Endodermal cell (in vitro differentiated cells): Measurements from ENCODE around the gene CASP8. TPM values are rescaled to one million over a fixed set of nuclear protein-coding genes. Genes with fewer than 3 reads are reported as not detected.

Experiments
- DNase-seq: peaks from one replicate; pipeline ENCODE4 v3.0.0-alpha.2; 2017
- H3K27ac ChIP-seq: 2 replicates; pipeline ENCODE4 v1.5.1; 2013; ENCODE audit warnings: mild to moderate bottlenecking, low read depth, low read length, moderate library complexity
- H3K27me3 ChIP-seq: 2 replicates; pipeline ENCODE4 v1.6.1; 2013; ENCODE audit warnings: mild to moderate bottlenecking, low read length, moderate library complexity; ENCODE audit not compliant: insufficient read depth, control insufficient read depth, poor library complexity, severe bottlenecking
- H3K36me3 ChIP-seq: 2 replicates; pipeline ENCODE4 v1.7.0; 2013; ENCODE audit warnings: mild to moderate bottlenecking, low read length, moderate library complexity; ENCODE audit not compliant: control insufficient read depth, insufficient read depth
- H3K4me1 ChIP-seq: one replicate; pipeline ENCODE4 v1.7.0; 2013; ENCODE audit warnings: low read length; ENCODE audit not compliant: control insufficient read depth, insufficient read depth
- H3K4me3 ChIP-seq: 2 replicates; pipeline ENCODE4 v1.5.1; 2013; ENCODE audit warnings: mild to moderate bottlenecking, low read length, moderate library complexity
- H3K9ac ChIP-seq: 2 replicates; pipeline ENCODE4 v1.6.1; 2013; ENCODE audit warnings: mild to moderate bottlenecking, low read length, moderate library complexity; ENCODE audit not compliant: poor library complexity, severe bottlenecking; ENCODE audit errors: extremely low read depth
- H3K9me3 ChIP-seq: 2 replicates; pipeline ENCODE4 v1.6.1; 2013; ENCODE audit warnings: mild to moderate bottlenecking, low read length, moderate library complexity; ENCODE audit not compliant: control insufficient read depth
- H3K27ac Mint-ChIP-seq: 2 replicates; pipeline ENCODE4 v1.8.0; 2020; ENCODE audit warnings: mixed read lengths
- H3K27me3 Mint-ChIP-seq: 2 replicates; pipeline ENCODE4 v1.8.0; 2021; ENCODE audit warnings: mild to moderate bottlenecking, mixed read lengths; ENCODE audit not compliant: insufficient read depth
- H3K36me3 Mint-ChIP-seq: 2 replicates; pipeline ENCODE4 v1.8.0; 2020; ENCODE audit warnings: low read depth, mixed read lengths
- H3K4me1 Mint-ChIP-seq: 2 replicates; pipeline ENCODE4 v1.8.0; 2020; ENCODE audit warnings: mixed read lengths
- H3K4me3 Mint-ChIP-seq: 2 replicates; pipeline ENCODE4 v1.8.0; 2020; ENCODE audit warnings: mild to moderate bottlenecking, moderate library complexity, mixed read lengths
- H3K9me3 Mint-ChIP-seq: 2 replicates; pipeline ENCODE4 v1.8.0; 2020; ENCODE audit warnings: mild to moderate bottlenecking, mixed read lengths
- CTCF ChIP-seq: fragments of 200-600 bp; sonication (generic); conservative IDR thresholded peaks from 2 replicates; pipeline ENCODE4 v1.5.0; 2021; ENCODE audit warnings: antibody characterized with exemption, mild to moderate bottlenecking
- WGBS, 2 experiments: methylation state at CpG; one replicate each; pipeline versions ENCODE4 v1.1.5 to v1.1.7; 2013; ENCODE audit warnings: missing lambda C conversion rate in 2 of 2, mixed read lengths in 1 of 2; ENCODE audit not compliant: insufficient coverage in 1 of 2, insufficient read length in 1 of 2; 5-methylcytosine and 5-hydroxymethylcytosine counted together
- total RNA-seq, 2 donors: library from RNA; stranded (reverse); fragmentation: NEBNext Ultra II Directional in 1 of 2; extraction: Animal tissue kit (Norgen Biotek cat#: 25700) in 1 of 2; gene quantifications; 2 replicates in 1 of 2; 3 replicates in 1 of 2; pipeline ENCODE4 v1.2.1, GENCODE V29; 2021

Gene CASP8
- total RNA-seq, 2 donors from 2014 or later, result 5.4 to 9.0 TPM

- H3K4me3 ChIP-seq, result no peak overlapping the region
- WGBS, 2 experiments, result no CpG with 5 or more reads among the region's 2 CpGs
- H3K4me1 ChIP-seq, result no peaks in the 10 kb centered on the region
- no peaks in the 10 kb centered on the region for H3K4me1 Mint-ChIP-seq
- no peaks in the 10 kb centered on the region for H3K27me3 ChIP-seq
- H3K36me3 ChIP-seq, result no peaks in the 10 kb centered on the region
- no peaks in the 10 kb centered on the region for H3K36me3 Mint-ChIP-seq
- no peaks in the 10 kb centered on the region for H3K9me3 Mint-ChIP-seq
- no peak overlapping the region for H3K4me3 Mint-ChIP-seq
- no peak overlapping the region for H3K27ac Mint-ChIP-seq
- no peaks in the 10 kb centered on the region for H3K9me3 ChIP-seq
- TF ChIP-seq CTCF, result no peak
- no peak overlapping the region for H3K9ac ChIP-seq
- no peaks in the 10 kb centered on the region for H3K27me3 Mint-ChIP-seq
- no peak overlapping the region for H3K27ac ChIP-seq
- no peak for DNase-seq
Observed at GRCh38 chr2:201269764-201270163, 9.4 kb downstream of the CASP8 start.

DNA sequence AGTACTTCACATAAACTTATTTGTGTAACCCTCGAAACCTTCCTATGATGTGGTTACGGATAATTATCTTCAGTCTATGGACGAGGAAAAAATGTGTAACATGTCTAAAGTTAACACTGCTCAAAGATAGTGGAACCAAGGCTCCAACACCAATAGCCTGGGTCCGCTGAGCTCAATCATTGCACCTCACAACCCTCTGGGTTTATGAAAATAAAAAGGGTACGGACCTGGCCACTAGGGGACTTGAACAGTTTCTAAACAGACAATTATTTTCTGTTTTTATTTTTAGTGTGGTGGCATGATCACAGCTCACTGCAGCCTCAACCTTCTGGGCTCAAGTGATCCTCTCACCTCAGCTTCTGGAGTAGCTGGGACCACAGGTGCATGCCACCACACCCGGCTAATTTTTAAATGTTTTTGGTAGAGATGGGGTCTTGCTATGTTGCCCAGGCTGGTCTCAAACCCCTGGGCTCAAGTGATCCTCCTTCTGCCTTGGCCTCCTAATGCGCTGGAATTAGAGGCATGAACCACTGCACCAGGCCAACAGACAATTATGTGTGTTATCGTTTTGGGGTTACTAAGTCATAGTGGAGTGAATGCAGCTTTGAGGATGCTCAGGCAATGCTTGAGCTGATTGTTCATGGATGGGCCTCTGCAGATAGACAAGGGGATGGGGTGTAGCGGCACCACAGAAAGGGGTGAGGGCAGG lies 10.1 kb downstream of the CASP8 start:
- H3K9me3 ChIP-seq, result no peaks in the 10 kb centered on the region
- Mint-ChIP-seq H3K4me1 (no peaks in the 10 kb centered on the region), H3K4me3 (no peak overlapping the region), H3K27ac (no peak overlapping the region), H3K36me3 (no peaks in the 10 kb centered on the region), H3K9me3 (no peaks in the 10 kb centered on the region), H3K27me3 (no peaks in the 10 kb centered on the region)
- TF ChIP-seq CTCF, result peak; percentile 24
- H3K36me3 ChIP-seq, result no peaks in the 10 kb centered on the region
- no peak overlapping the region for H3K4me3 ChIP-seq
- H3K4me1 ChIP-seq, result no peaks in the 10 kb centered on the region
- H3K9ac ChIP-seq, result no peak overlapping the region
- WGBS, 2 experiments, result 87 to 94% methylated on average over 5 to 9 of the region's 9 CpGs
- H3K27me3 ChIP-seq, result no peaks in the 10 kb centered on the region
- no peak overlapping the region for H3K27ac ChIP-seq
- no peak for DNase-seq

DNA sequence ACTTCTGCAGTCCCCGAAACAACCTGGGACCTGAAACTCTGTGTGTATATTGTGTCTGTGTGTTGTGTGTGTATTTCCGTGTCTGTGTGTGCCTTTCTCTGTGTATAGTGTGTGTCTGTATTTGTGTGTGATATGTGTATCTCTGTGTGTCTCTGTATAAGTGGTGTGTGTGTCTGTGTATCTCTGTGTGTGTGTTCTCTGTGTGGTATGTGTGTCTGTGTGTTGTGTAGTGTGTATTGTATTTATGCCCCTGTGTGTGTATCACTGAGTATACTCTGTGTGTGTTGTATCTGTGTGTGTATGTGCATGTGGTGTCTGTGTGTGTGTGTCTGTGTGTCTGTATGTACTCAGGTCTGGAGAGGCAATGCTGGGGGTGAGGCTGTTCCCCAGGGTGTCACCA lies 11.6 kb downstream of the CASP8 start:
- Mint-ChIP-seq H3K4me3 (no peak overlapping the region), H3K27ac (no peak overlapping the region), H3K4me1 (no peaks in the 10 kb centered on the region), H3K36me3 (no peaks in the 10 kb centered on the region), H3K9me3 (no peaks in the 10 kb centered on the region), H3K27me3 (no peaks in the 10 kb centered on the region)
- WGBS, 2 experiments, result 87 to 100% methylated on average over 1 to 2 of the region's 2 CpGs
- Histone ChIP-seq H3K4me3 (no peak overlapping the region), H3K36me3 (no peaks in the 10 kb centered on the region), H3K27me3 (no peaks in the 10 kb centered on the region), H3K27ac (no peak overlapping the region), H3K9ac (no peak overlapping the region), H3K4me1 (no peaks in the 10 kb centered on the region), H3K9me3 (no peaks in the 10 kb centered on the region)
- DNase-seq, result no peak
- no peak for TF ChIP-seq CTCF
